ENCODE measurements around the gene NAV2.

DNA sequence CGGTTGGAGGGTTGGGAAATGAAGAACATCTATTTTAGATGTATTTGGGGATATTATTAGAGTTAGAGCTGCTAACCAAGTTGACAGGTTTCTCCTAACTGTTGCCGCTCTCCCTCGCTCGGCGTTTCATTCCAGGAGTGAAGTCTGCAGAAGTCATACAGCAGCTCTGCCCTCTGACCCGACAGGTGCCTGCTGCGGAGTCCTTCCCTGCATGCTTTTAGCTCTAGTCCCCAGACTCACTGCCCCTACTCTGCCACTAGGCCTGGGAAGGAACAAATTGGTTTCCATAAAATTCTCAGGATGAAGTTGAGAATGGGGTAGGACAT lies 322.7 kb downstream of the NAV2 start:
- TF ChIP-seq, protein P1, sequence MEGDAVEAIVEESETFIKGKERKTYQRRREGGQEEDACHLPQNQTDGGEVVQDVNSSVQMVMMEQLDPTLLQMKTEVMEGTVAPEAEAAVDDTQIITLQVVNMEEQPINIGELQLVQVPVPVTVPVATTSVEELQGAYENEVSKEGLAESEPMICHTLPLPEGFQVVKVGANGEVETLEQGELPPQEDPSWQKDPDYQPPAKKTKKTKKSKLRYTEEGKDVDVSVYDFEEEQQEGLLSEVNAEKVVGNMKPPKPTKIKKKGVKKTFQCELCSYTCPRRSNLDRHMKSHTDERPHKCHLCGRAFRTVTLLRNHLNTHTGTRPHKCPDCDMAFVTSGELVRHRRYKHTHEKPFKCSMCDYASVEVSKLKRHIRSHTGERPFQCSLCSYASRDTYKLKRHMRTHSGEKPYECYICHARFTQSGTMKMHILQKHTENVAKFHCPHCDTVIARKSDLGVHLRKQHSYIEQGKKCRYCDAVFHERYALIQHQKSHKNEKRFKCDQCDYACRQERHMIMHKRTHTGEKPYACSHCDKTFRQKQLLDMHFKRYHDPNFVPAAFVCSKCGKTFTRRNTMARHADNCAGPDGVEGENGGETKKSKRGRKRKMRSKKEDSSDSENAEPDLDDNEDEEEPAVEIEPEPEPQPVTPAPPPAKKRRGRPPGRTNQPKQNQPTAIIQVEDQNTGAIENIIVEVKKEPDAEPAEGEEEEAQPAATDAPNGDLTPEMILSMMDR (IDR thresholded peaks at IDR 0.05) = no peak
- TF ChIP-seq POLR2A (IDR thresholded peaks at IDR 0.05) = no peak
- TF ChIP-seq EP300 (IDR thresholded peaks at IDR 0.05) = no peak
